ENCODE results near the gene NOL7. TPM values are rescaled to one million over a fixed set of nuclear protein-coding genes. Genes with fewer than 3 reads are reported as not detected.

Gene NOL7
- total and polyA plus RNA-seq, 8 donors: 49.5 to 81.2 (median 72.4) TPM

DNA sequence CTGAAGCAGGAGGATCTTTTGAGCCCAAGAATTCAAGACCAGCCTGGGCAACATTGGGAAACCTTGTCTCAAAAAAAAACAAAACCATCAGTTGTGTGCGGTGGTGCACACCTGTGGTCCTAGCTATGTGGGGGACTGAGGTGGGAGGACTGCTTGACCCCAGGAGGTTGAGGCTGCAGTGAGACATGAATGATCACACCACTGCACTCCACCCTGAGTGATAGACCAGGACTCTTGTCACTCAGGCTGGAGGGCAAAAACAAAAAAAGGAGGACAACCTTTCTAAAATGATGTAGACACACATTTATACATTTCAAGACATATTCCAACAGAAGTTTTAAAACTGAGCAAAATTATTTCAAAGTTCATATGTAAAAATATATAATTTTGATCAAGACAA, 45.1 kb downstream of the NOL7 start:
- intact Hi-C loops (cut with DNase I): no loop called here
- ATAC-seq: no peak
- H3K27ac ChIP-seq: no peak overlapping the region
- TF ChIP-seq, protein P1, sequence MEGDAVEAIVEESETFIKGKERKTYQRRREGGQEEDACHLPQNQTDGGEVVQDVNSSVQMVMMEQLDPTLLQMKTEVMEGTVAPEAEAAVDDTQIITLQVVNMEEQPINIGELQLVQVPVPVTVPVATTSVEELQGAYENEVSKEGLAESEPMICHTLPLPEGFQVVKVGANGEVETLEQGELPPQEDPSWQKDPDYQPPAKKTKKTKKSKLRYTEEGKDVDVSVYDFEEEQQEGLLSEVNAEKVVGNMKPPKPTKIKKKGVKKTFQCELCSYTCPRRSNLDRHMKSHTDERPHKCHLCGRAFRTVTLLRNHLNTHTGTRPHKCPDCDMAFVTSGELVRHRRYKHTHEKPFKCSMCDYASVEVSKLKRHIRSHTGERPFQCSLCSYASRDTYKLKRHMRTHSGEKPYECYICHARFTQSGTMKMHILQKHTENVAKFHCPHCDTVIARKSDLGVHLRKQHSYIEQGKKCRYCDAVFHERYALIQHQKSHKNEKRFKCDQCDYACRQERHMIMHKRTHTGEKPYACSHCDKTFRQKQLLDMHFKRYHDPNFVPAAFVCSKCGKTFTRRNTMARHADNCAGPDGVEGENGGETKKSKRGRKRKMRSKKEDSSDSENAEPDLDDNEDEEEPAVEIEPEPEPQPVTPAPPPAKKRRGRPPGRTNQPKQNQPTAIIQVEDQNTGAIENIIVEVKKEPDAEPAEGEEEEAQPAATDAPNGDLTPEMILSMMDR (IDR thresholded peaks at IDR 0.05): no peak
- no peak overlapping the region for H3K4me3 ChIP-seq
- no peak for DNase-seq
- no peaks in the 10 kb centered on the region for H3K9me3 ChIP-seq
- H3K4me1 ChIP-seq: peaks cover 3 to 28% of the 10 kb centered on the region in 2 donors
- H3K36me3 ChIP-seq: no peaks in the 10 kb centered on the region
- no peaks in the 10 kb centered on the region for H3K27me3 ChIP-seq

DNA sequence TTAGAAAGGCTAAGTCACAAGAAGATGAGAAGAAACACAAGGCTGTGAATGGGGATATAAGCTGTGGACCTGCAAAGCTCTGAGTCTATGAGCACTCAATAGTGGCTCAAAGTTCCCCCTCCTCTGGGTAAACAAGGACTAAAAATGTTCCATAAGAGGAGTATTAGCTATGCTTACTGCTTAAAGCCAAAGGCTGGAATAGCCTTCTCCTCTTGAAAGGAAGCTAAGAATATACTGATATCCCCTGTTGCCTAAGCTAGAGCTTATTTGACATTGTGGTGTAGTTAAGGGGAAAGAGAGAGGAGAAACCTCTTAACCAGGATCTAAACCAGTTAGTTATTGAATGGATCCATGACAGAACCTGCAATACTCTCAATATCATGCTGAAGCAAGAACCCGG, 45.8 kb downstream of the NOL7 start:
- ATAC-seq (no peak), DNase-seq (no peak)
- no peak overlapping the region for H3K4me3 ChIP-seq
- H3K36me3 ChIP-seq: no peaks in the 10 kb centered on the region
- no peak overlapping the region for H3K27ac ChIP-seq
- no peaks in the 10 kb centered on the region for H3K9me3 ChIP-seq
- intact Hi-C loops (cut with DNase I): no loop called here
- H3K4me1 ChIP-seq: peaks cover 3 to 35% of the 10 kb centered on the region in 2 donors
- no peaks in the 10 kb centered on the region for H3K27me3 ChIP-seq
- TF ChIP-seq, protein P1 (IDR thresholded peaks at IDR 0.05): no peak

DNA sequence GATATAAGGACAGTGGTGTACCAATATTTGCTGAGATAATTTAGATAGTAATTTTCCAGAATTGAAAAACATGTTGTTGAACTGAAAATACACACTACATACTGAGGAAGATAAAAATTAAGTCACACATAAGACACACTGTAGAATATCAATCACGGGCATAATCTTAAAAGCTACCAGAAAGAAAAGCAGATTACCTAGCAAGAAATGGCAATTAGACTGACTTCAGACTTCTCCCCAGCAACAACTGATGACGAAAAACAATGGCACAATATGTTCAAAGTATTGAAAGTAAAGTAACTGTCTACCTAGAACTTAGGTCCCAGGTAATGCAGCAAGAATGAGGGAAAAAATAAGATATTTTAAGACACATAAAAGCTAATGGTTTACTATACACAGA, 46.5 kb downstream of the NOL7 start:
- Histone ChIP-seq H3K9me3 (no peaks in the 10 kb centered on the region), H3K27ac (no peak overlapping the region), H3K4me1 (peaks cover 3 to 42% of the 10 kb centered on the region in 2 donors), H3K4me3 (no peak overlapping the region), H3K36me3 (no peaks in the 10 kb centered on the region), H3K27me3 (no peaks in the 10 kb centered on the region)
- TF ChIP-seq, protein P1 (IDR thresholded peaks at IDR 0.05): no peak
- DNase-seq (no peak), ATAC-seq (no peak)
- intact Hi-C loops (cut with DNase I): no loop called here

DNA sequence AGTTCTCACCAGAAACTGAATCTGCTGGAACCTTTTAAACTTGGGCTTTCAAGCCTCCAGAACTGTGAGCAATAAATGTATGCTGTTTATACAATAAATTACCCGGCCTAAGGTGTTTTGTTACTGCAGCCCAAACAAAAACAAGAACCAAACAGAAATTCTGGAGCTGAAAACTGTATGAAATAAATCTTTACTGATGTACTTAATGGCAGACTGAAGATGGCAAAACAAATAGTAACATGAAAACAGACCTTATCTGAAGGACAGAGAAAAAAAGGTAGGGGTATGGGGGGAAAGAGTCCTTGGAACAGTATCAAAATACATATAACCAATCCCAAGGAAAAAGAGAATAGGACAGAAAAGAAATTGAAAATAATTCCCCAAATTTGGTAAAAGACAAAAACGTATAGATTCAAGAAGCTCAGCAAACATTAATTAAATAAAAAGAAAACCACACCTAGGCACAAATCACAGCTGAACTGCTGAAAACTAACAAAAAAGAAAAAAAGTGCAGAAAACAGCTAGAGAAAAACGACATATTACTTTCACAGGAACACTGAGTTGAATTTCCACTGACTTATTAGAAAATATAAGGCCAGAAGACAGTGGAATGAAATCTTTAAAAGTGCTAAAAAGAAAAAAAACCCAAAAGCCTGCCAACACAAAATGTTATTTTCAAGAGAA, 47.7 kb downstream of the NOL7 start:
- H3K27me3 ChIP-seq: no peaks in the 10 kb centered on the region
- no peaks in the 10 kb centered on the region for H3K36me3 ChIP-seq
- intact Hi-C loops (cut with DNase I): no loop called here
- no peaks in the 10 kb centered on the region for H3K9me3 ChIP-seq
- TF ChIP-seq, protein P1 (IDR thresholded peaks at IDR 0.05): no peak
- H3K4me3 ChIP-seq: no peak overlapping the region
- H3K27ac ChIP-seq: no peak overlapping the region
- ATAC-seq (no peak), DNase-seq (no peak)
- H3K4me1 ChIP-seq: peaks cover 3 to 54% of the 10 kb centered on the region in 2 donors

DNA sequence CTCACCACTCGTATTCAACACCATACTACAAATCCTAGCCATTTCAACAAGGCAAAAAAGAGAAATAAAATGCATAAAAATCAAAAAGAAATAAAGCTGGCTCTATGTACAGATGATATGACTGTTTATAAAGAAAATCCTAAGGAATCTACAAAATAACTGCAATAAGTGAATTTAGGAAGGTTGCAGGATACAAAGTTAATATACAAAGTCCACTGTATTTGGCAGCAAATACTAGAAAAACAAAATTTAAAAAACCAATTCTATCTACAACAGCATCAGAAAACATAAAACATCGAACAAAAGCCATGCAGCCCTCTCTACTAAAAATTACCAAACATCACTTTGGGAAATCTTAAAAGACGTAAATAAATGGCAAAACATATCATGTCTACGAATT, 48.9 kb downstream of the NOL7 start:
- no peak for ATAC-seq
- no peak overlapping the region for H3K27ac ChIP-seq
- H3K4me1 ChIP-seq: peaks cover 3 to 64% of the 10 kb centered on the region in 2 donors
- no peaks in the 10 kb centered on the region for H3K9me3 ChIP-seq
- TF ChIP-seq, protein P1 (IDR thresholded peaks at IDR 0.05): no peak
- no peak for DNase-seq
- intact Hi-C loops (cut with DNase I): no loop called here
- no peaks in the 10 kb centered on the region for H3K27me3 ChIP-seq
- no peaks in the 10 kb centered on the region for H3K36me3 ChIP-seq
- H3K4me3 ChIP-seq: no peak overlapping the region
